ENCODE data around the gene EFCAB6.

DNA sequence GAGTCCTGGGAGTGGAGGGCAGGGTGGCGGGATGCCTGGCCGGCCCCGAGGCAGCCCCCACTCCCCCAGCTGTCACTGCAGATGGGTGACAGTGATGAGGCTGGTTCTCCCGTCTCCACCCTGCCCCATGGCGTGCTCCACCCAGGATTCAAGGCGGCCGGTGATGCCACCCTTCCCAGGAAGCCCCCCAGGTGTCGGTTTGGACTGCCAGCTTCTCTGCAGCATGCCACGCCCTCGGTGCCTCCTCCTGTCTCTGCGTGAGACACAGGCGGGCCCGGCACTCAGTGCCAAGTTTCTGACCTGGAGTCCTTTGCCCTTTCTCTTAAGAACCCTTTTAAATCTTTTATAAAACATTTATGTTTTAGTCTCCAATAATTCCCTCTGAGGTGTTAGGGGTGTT is 328.8 kb downstream of the EFCAB6 start:
- no peak for TF ChIP-seq POLR2AphosphoS5 (IDR thresholded peaks at IDR 0.05; ENCODE audit: insufficient read depth, low read depth, low read length)
- TF ChIP-seq EZH2 (IDR thresholded peaks at IDR 0.05; ENCODE audit: borderline replicate concordance, low read depth, low read length, severe bottlenecking), result no peak
- TF ChIP-seq, protein P1, sequence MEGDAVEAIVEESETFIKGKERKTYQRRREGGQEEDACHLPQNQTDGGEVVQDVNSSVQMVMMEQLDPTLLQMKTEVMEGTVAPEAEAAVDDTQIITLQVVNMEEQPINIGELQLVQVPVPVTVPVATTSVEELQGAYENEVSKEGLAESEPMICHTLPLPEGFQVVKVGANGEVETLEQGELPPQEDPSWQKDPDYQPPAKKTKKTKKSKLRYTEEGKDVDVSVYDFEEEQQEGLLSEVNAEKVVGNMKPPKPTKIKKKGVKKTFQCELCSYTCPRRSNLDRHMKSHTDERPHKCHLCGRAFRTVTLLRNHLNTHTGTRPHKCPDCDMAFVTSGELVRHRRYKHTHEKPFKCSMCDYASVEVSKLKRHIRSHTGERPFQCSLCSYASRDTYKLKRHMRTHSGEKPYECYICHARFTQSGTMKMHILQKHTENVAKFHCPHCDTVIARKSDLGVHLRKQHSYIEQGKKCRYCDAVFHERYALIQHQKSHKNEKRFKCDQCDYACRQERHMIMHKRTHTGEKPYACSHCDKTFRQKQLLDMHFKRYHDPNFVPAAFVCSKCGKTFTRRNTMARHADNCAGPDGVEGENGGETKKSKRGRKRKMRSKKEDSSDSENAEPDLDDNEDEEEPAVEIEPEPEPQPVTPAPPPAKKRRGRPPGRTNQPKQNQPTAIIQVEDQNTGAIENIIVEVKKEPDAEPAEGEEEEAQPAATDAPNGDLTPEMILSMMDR (IDR thresholded peaks at IDR 0.05; ENCODE audit: extremely low read depth in 1 of 2, insufficient read depth in 1 of 2, low read depth in 1 of 2, low read length in 2 of 2), result no peak
- no peak for TF ChIP-seq MYC (IDR thresholded peaks at IDR 0.05; ENCODE audit: low read depth, low read length)
- no peak for TF ChIP-seq POLR2A (IDR thresholded peaks at IDR 0.05; ENCODE audit: low read depth, low read length)
- no peak for TF ChIP-seq FOS (IDR thresholded peaks at IDR 0.05; ENCODE audit: borderline replicate concordance, insufficient read depth, low read length)

Data from endothelial cell of umbilical vein (primary cell).